CD4-positive, alpha-beta T cell treated with Interleukin-4 for 4 hours (primary cell): ENCODE results near the gene CAMSAP3.
"Not testable (repeated sequence)": the region's sequence is repeated elsewhere in the genome, so short reads cannot be mapped to it uniquely, and the experiment has no call there.

Experiments used
- DNase-seq: peaks from one replicate; pipeline ENCODE4 v3.0.0-alpha.2; 2020

Gene CAMSAP3

GRCh38 chr19:7595466-7596133 lies at the start of gene CAMSAP3:
CAMSAP3 (plus strand) TSS chr19:7595863; CDS start chr19:7596003, 140 bp downstream.
- peak; percentile 11 for DNase-seq

- no peak for DNase-seq
Observed at GRCh38 chr19:7545904-7546303, 49.8 kb upstream of the CAMSAP3 start.

- no peak for DNase-seq
Observed at GRCh38 chr19:7547159-7547558, 48.5 kb upstream of the CAMSAP3 start.

GRCh38 chr19:7549429-7550148 lies 46.1 kb upstream of the CAMSAP3 start:
- no peak for DNase-seq

- no peak for DNase-seq
Observed at GRCh38 chr19:7550169-7550770, 45.4 kb upstream of the CAMSAP3 start.

- DNase-seq = peak; percentile 25
Observed at GRCh38 chr19:7550987-7551761, 44.5 kb upstream of the CAMSAP3 start.

- DNase-seq = no peak
Observed at GRCh38 chr19:7552781-7553180, 42.9 kb upstream of the CAMSAP3 start.

GRCh38 chr19:7554565-7554964 lies 41.1 kb upstream of the CAMSAP3 start:
- DNase-seq = no peak

- no peak for DNase-seq
Observed at GRCh38 chr19:7554990-7555864, 40.4 kb upstream of the CAMSAP3 start.

GRCh38 chr19:7556696-7557315 lies 38.9 kb upstream of the CAMSAP3 start:
- no peak for DNase-seq

- DNase-seq = no peak
Observed at GRCh38 chr19:7558667-7559066, 37.0 kb upstream of the CAMSAP3 start.

- no peak for DNase-seq
Observed at GRCh38 chr19:7559102-7559501, 36.6 kb upstream of the CAMSAP3 start.

- no peak for DNase-seq
Observed at GRCh38 chr19:7560255-7560654, 35.4 kb upstream of the CAMSAP3 start.

- DNase-seq = no peak
Observed at GRCh38 chr19:7561325-7561724, 34.3 kb upstream of the CAMSAP3 start.

- no peak for DNase-seq
Observed at GRCh38 chr19:7562646-7563393, 32.8 kb upstream of the CAMSAP3 start.

GRCh38 chr19:7564866-7565265 lies 30.8 kb upstream of the CAMSAP3 start:
- no peak for DNase-seq

- no peak for DNase-seq
Observed at GRCh38 chr19:7565332-7565731, 30.3 kb upstream of the CAMSAP3 start.

GRCh38 chr19:7570761-7571160 lies 24.9 kb upstream of the CAMSAP3 start:
- DNase-seq = no peak

- DNase-seq = no peak
Observed at GRCh38 chr19:7575434-7576040, 20.1 kb upstream of the CAMSAP3 start.

GRCh38 chr19:7577422-7577821 lies 18.2 kb upstream of the CAMSAP3 start:
- not testable (repeated sequence) for DNase-seq

GRCh38 chr19:7578127-7578526 lies 17.5 kb upstream of the CAMSAP3 start:
- no peak for DNase-seq
